Heart left ventricle (tissue), 16 donors: Measurements from ENCODE around the gene CCSER2. TPM values are rescaled to one million over a fixed set of nuclear protein-coding genes. Genes with fewer than 3 reads are reported as not detected.

Source experiments
- ATAC-seq, 4 donors: fragments of 200-7000 bp; cut with Tn5 transposase; one replicate each; pipeline ENCODE4 v1.9.1; 2020 to 2022; ENCODE audit warnings: moderate library complexity in 4 of 4, mild to moderate bottlenecking in 3 of 4, moderate number of reproducible peaks in 1 of 4
- DNase-seq, 5 donors: peaks; one replicate each; pipeline ENCODE4 v3.0.0-alpha.2; 2020
- H3K27ac ChIP-seq, 12 donors: fragments of 200-600 bp; sonication (generic) in 4 of 12; one replicate each; pipeline versions ENCODE4 v1.5.0 to v1.8.0; 2016 to 2022; ENCODE audit warnings: mild to moderate bottlenecking in 2 of 12
- H3K27me3 ChIP-seq, 9 donors: fragments of 200-600 bp; sonication (generic) in 2 of 9; one replicate each; pipeline versions ENCODE4 v1.5.1 to v1.8.0; 2016 to 2022; ENCODE audit warnings: mild to moderate bottlenecking in 3 of 9
- H3K36me3 ChIP-seq, 9 donors: fragments of 200-600 bp; sonication (generic) in 2 of 9; one replicate each; pipeline versions ENCODE4 v1.5.0 to v1.8.0; 2018 to 2022; ENCODE audit warnings: mild to moderate bottlenecking in 2 of 9
- H3K4me1 ChIP-seq, 12 donors: fragments of 200-600 bp; sonication (generic) in 4 of 12; one replicate each; pipeline versions ENCODE4 v1.5.0 to v1.8.0; 2016 to 2022; ENCODE audit warnings: mild to moderate bottlenecking in 3 of 12
- H3K4me3 ChIP-seq, 12 donors: fragments of 200-600 bp; sonication (generic) in 4 of 12; one replicate each; pipeline versions ENCODE4 v1.5.0 to v1.8.0; 2017 to 2022; ENCODE audit warnings: mild to moderate bottlenecking in 9 of 12, moderate library complexity in 4 of 12
- H3K9me3 ChIP-seq, 12 donors: fragments of 200-600 bp; sonication (generic) in 4 of 12; one replicate each; pipeline versions ENCODE4 v1.5.0 to v1.8.0; 2016 to 2022; ENCODE audit warnings: mild to moderate bottlenecking in 1 of 12
- CTCF ChIP-seq, 12 donors: fragments of 200-600 bp; sonication (generic) in 4 of 12; IDR thresholded peaks; one replicate each; pipeline versions ENCODE4 v1.5.0 to v1.8.0; 2018 to 2022; ENCODE audit warnings: antibody characterized with exemption in 12 of 12, mild to moderate bottlenecking in 5 of 12
- POLR2A ChIP-seq, 2 donors: fragments of 450-650 bp; IDR thresholded peaks; one replicate each; pipeline ENCODE4 v1.6.1; 2017; ENCODE audit warnings: antibody characterized with exemption in 2 of 2, mild to moderate bottlenecking in 2 of 2, moderate library complexity in 2 of 2
- WGBS, 4 donors: extraction: QIAGEN DNeasy Blood & Tissue Kit in 2 of 4; methylation state at CpG; one replicate each; pipeline versions ENCODE4 v1.1.5 to v1.1.7; 2013 to 2018; 5-methylcytosine and 5-hydroxymethylcytosine counted together
- intact Hi-C, 10 donors: fragments of 100-400 bp; cut with DNase I; formaldehyde crosslinking; loops; one replicate each; pipeline versions ENCODE4 v1.11.1 to v1.14.2; 2022
- polyA plus RNA-seq, 2 donors: library from polyadenylated mRNA; stranded (reverse); fragments of 200-250 nt; gene quantifications; one replicate each; pipeline ENCODE4 v1.2.3, GENCODE V29; 2013
- total RNA-seq, 9 donors: library from RNA; depleted of rRNA in 2 of 9; stranded (reverse); fragments of >200 nt in 2 of 9; fragmentation: NEBNext Ultra II Directional in 3 of 9; extraction: Animal tissue kit (Norgen Biotek cat#: 25700) in 3 of 9; gene quantifications; one replicate each; pipeline versions ENCODE4 v1.1.0 to v1.2.4, GENCODE V29; 2016 to 2023
- donor health status: ischemic (EF 13 %, LVEDD 7.1; RV severe dilation, severe dysfunction).
- donor health status: healthy with polysubstance abuse.
- donor health status: DM: no; HTN: yes; CAD: no.
- donor health status: DM: no; HTN: no; CAD: no.
- donor health status: ischemic (EF 25% LVEDD 6.9; RV normal size, moderate dysfunction).
- donor health status: ischemic (EF 25% LVEDD 5.7; RV mildly dilated, moderate dysfunction).
- donor health status: healthy.
- donor health status: DM: yes; HTN: yes; CAD: no.
- donor health status: ischemic (EF 35%, LVEDD 5.7; RV mildly dilated, moderate dysfunction).
- donor health status: nonischemic (EF 11% LVEDD 7.7; RV severe dilation, severe dysfunction).
- donor health status: DM: yes; HTN: yes; CAD: no.
- donor health status: PGD.
- donor health status: ischemic (EF 29% LVEDD 5.4; RV normal size, mild dysfunction).
- donor health status: nonischemic (EF 23%, LVEDD 6.1; RV moderate dilation, normal function).

The CCSER2 gene
- total and polyA plus RNA-seq, 11 donors = 32.4 to 244 (median 159) TPM

- 11 to 12% (median 12%) methylated on average over 8 of the region's 8 CpGs for WGBS, 4 donors
- ATAC-seq = peak; percentile 85 to 93 (median 92)
These were observed 209.1 kb downstream of the CCSER2 start for GRCh38 chr10:84537447-84537931.

GRCh38 chr10:84538036-84538435 lies 209.6 kb downstream of the CCSER2 start:
- 80 to 88% (median 83%) methylated on average over 4 of the region's 4 CpGs for WGBS, 4 donors
- DNase-seq (no peak), ATAC-seq (no peak)
- intact Hi-C loops = loop anchor here in 4 of 10 donors (2.0 to 5.0 kb wide), 6 partner anchors 111 to 1839 kb away; no protein-coding TSS in a partner anchor
- no peaks in the 10 kb centered on the region for H3K9me3 ChIP-seq
- TF ChIP-seq CTCF (IDR thresholded peaks at IDR 0.05) = no peak
- no peak for TF ChIP-seq POLR2A (IDR thresholded peaks at IDR 0.05)
- H3K27me3 ChIP-seq = peaks cover 6 to 36% (median 21%) of the 10 kb centered on the region in 9 donors
- no peaks in the 10 kb centered on the region for H3K36me3 ChIP-seq
- no peak overlapping the region for H3K27ac ChIP-seq
- no peak overlapping the region for H3K4me3 ChIP-seq
- H3K4me1 ChIP-seq = peaks cover 0 to 14% (median 4%) of the 10 kb centered on the region in 12 donors

More at GRCh38 chr10:84537447-84537931, 209.1 kb downstream of the CCSER2 start:
- peaks cover 0 to 14% (median 4%) of the 10 kb centered on the region in 12 donors for H3K4me1 ChIP-seq
- peak in 3 of 5 donors; percentile 36 to 58 (median 50) for DNase-seq
- intact Hi-C loops = loop anchor here (1.0 to 5.0 kb wide), 10 partner anchors 110 to 1840 kb away; no protein-coding TSS in a partner anchor
- H3K27me3 ChIP-seq = peaks cover 6 to 36% (median 21%) of the 10 kb centered on the region in 9 donors
- no peaks in the 10 kb centered on the region for H3K9me3 ChIP-seq
- H3K36me3 ChIP-seq = no peaks in the 10 kb centered on the region
- no peak overlapping the region for H3K4me3 ChIP-seq
- H3K27ac ChIP-seq = no peak overlapping the region
- TF ChIP-seq POLR2A (IDR thresholded peaks at IDR 0.05) (no peak), CTCF (IDR thresholded peaks at IDR 0.05) (peak; percentile 79 to 95 (median 84))

- no peak for DNase-seq
- 65 to 82% (median 79%) methylated on average over 3 of the region's 3 CpGs for WGBS, 4 donors
These were observed 210.8 kb downstream of the CCSER2 start for GRCh38 chr10:84539216-84539615.

More at GRCh38 chr10:84539216-84539615, 210.8 kb downstream of the CCSER2 start:
- peaks cover 0 to 14% (median 4%) of the 10 kb centered on the region in 12 donors for H3K4me1 ChIP-seq
- H3K27me3 ChIP-seq = peaks cover 6 to 36% (median 21%) of the 10 kb centered on the region in 9 donors
- ATAC-seq = no peak
- H3K4me3 ChIP-seq = no peak overlapping the region
- no peak overlapping the region for H3K27ac ChIP-seq
- no peaks in the 10 kb centered on the region for H3K36me3 ChIP-seq
- intact Hi-C loops = loop anchor here in 4 of 10 donors (2.0 to 5.0 kb wide), 6 partner anchors 112 to 1838 kb away; no protein-coding TSS in a partner anchor
- TF ChIP-seq CTCF (IDR thresholded peaks at IDR 0.05) (no peak), POLR2A (IDR thresholded peaks at IDR 0.05) (no peak)
- H3K9me3 ChIP-seq = no peaks in the 10 kb centered on the region
